ENCODE results near the gene HNRNPUL1. TPM values are rescaled to one million over a fixed set of nuclear protein-coding genes. Genes with fewer than 3 reads are reported as not detected.

HNRNPUL1 gene
- total and polyA plus RNA-seq, 9 donors = 73.0 to 182 (median 160) TPM

DNA sequence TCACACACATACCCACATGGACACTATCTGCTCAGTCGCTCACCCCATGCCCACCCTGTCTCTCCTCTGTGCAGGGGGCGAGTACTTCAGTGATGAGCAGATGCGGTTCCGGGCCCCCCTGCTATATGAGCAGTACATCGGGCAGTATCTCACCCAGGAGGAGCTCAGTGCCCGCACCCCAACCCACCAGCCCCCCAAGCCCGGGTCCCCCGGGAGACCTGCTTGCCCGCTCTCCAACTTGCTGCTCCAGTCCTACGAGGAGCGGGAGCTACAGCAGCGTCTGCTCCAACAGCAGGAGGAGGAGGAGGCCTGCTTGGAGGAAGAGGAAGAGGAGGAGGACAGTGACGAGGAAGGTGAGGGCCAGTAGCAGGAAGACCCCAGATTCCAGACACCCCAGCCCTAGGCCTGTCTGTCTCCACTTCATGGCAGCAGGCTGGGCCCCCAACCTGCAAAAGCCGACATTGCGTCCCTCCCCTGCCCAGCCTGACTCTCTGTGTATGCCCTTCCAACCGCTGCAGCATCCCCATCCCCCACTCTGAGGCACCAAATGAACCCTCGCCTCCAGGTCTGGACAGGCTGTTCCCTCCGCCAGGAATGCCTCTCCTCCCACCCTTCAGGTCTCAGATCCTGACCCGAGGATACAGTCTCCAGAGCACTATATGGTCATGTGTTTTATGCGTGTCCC is 55.5 kb downstream of the HNRNPUL1 start:
- WGBS (ENCODE audit: insufficient coverage) = 83% methylated on average over 9 of the region's 20 CpGs
- Histone ChIP-seq H3K4me3 (ENCODE audit: low read length) (no peak overlapping the region), H3K27me3 (ENCODE audit: control insufficient read depth, insufficient read depth, low read length) (no peaks in the 10 kb centered on the region), H3K4me1 (ENCODE audit: control insufficient read depth, insufficient read depth, low read length) (peaks cover 27% of the 10 kb centered on the region), H3K36me3 (ENCODE audit: control insufficient read depth, insufficient read depth, low read length) (peaks cover 85% of the 10 kb centered on the region), H3K27ac (ENCODE audit: low read length) (no peak overlapping the region), H3K9me3 (replicated peaks; ENCODE audit: control insufficient read depth, low read depth, low read length) (no peaks in the 10 kb centered on the region)
- no peak for DNase-seq

DNA sequence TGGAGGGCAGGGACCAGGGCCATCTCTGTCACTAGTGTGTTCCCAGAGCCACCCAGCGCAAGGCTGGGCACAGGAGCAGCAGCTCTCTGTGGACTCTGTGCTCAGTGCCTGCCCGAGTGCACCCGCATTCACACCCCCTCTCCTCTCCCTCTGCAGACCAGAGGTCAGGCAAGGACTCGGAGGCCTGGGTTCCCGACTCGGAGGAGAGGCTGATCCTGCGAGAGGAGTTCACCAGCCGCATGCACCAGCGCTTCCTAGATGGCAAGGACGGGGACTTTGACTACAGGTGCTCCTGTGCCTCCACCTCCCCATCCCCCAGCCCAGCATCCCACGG is 56.0 kb downstream of the HNRNPUL1 start:
- WGBS (ENCODE audit: insufficient coverage) = 87% methylated on average over 9 of the region's 11 CpGs
- Histone ChIP-seq H3K4me1 (ENCODE audit: control insufficient read depth, insufficient read depth, low read length) (peaks cover 32% of the 10 kb centered on the region), H3K4me3 (ENCODE audit: low read length) (no peak overlapping the region), H3K9me3 (replicated peaks; ENCODE audit: control insufficient read depth, low read depth, low read length) (no peaks in the 10 kb centered on the region), H3K27me3 (ENCODE audit: control insufficient read depth, insufficient read depth, low read length) (no peaks in the 10 kb centered on the region), H3K36me3 (ENCODE audit: control insufficient read depth, insufficient read depth, low read length) (peaks cover 83% of the 10 kb centered on the region), H3K27ac (ENCODE audit: low read length) (no peak overlapping the region)
- DNase-seq = no peak

GRCh38 chr19:41320568-41320967 is 56.4 kb downstream of the HNRNPUL1 start:
- Histone ChIP-seq H3K36me3 (ENCODE audit: control insufficient read depth, insufficient read depth, low read length) (peaks cover 79% of the 10 kb centered on the region), H3K27ac (ENCODE audit: low read length) (no peak overlapping the region), H3K27me3 (ENCODE audit: control insufficient read depth, insufficient read depth, low read length) (no peaks in the 10 kb centered on the region), H3K4me1 (ENCODE audit: control insufficient read depth, insufficient read depth, low read length) (peaks cover 36% of the 10 kb centered on the region), H3K4me3 (ENCODE audit: low read length) (no peak overlapping the region), H3K9me3 (replicated peaks; ENCODE audit: control insufficient read depth, low read depth, low read length) (no peaks in the 10 kb centered on the region)
- no peak for DNase-seq
- 100% methylated on average over 1 of the region's 4 CpGs for WGBS (ENCODE audit: insufficient coverage)

- H3K4me3 ChIP-seq (ENCODE audit: low read length) = no peak overlapping the region
- H3K4me1 ChIP-seq (ENCODE audit: control insufficient read depth, insufficient read depth, low read length) = peaks cover 42% of the 10 kb centered on the region
- H3K9me3 ChIP-seq (replicated peaks; ENCODE audit: control insufficient read depth, low read depth, low read length) = no peaks in the 10 kb centered on the region
- DNase-seq = no peak
- H3K27ac ChIP-seq (ENCODE audit: low read length) = no peak overlapping the region
- 57% methylated on average over 7 of the region's 7 CpGs for WGBS (ENCODE audit: insufficient coverage)
- peaks cover 72% of the 10 kb centered on the region for H3K36me3 ChIP-seq (ENCODE audit: control insufficient read depth, insufficient read depth, low read length)
- peaks cover under 1% of the 10 kb centered on the region for H3K27me3 ChIP-seq (ENCODE audit: control insufficient read depth, insufficient read depth, low read length)
These were observed 57.0 kb downstream of the HNRNPUL1 start for GRCh38 chr19:41321204-41321599.

GRCh38 chr19:41321600-41322270 is 57.6 kb downstream of the HNRNPUL1 start:
- H3K4me1 ChIP-seq (ENCODE audit: control insufficient read depth, insufficient read depth, low read length) = peaks cover 47% of the 10 kb centered on the region
- H3K27ac ChIP-seq (ENCODE audit: low read length) = no peak overlapping the region
- DNase-seq = peak; percentile 53
- no peaks in the 10 kb centered on the region for H3K9me3 ChIP-seq (replicated peaks; ENCODE audit: control insufficient read depth, low read depth, low read length)
- peaks cover 67% of the 10 kb centered on the region for H3K36me3 ChIP-seq (ENCODE audit: control insufficient read depth, insufficient read depth, low read length)
- peaks cover 3% of the 10 kb centered on the region for H3K27me3 ChIP-seq (ENCODE audit: control insufficient read depth, insufficient read depth, low read length)
- 44% methylated on average over 9 of the region's 10 CpGs for WGBS (ENCODE audit: insufficient coverage)
- no peak overlapping the region for H3K4me3 ChIP-seq (ENCODE audit: low read length)

GRCh38 chr19:41322451-41322850 is 58.3 kb downstream of the HNRNPUL1 start:
- no peak overlapping the region for H3K4me3 ChIP-seq (ENCODE audit: low read length)
- peaks cover 54% of the 10 kb centered on the region for H3K4me1 ChIP-seq (ENCODE audit: control insufficient read depth, insufficient read depth, low read length)
- WGBS (ENCODE audit: insufficient coverage) = 72% methylated on average over 3 of the region's 11 CpGs
- no peaks in the 10 kb centered on the region for H3K9me3 ChIP-seq (replicated peaks; ENCODE audit: control insufficient read depth, low read depth, low read length)
- no peak for DNase-seq
- peaks cover 60% of the 10 kb centered on the region for H3K36me3 ChIP-seq (ENCODE audit: control insufficient read depth, insufficient read depth, low read length)
- H3K27me3 ChIP-seq (ENCODE audit: control insufficient read depth, insufficient read depth, low read length) = peaks cover 7% of the 10 kb centered on the region
- no peak overlapping the region for H3K27ac ChIP-seq (ENCODE audit: low read length)

DNA sequence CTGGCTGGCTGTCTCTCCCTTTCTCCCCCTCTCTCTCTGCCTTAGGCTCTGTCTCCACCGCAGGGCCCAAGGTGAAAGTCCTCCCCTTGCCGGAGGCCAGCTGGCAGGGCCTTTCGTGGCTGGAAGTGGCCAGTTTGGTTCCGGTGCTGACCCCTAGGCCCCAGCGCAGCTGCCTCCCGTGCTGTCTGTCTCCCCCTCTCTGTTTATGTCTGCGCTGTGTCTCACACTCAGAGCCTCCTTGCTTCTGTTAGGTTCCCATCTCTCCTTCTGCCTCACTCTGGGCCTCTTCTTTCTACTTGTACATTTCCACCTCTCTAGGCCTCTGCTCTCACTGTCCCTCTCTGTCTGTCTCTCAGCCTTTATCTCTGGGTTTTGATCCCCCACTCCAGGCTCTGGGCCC is 58.9 kb downstream of the HNRNPUL1 start:
- DNase-seq = no peak
- H3K27ac ChIP-seq (ENCODE audit: low read length) = peak overlapping the region; percentile 20
- H3K9me3 ChIP-seq (replicated peaks; ENCODE audit: control insufficient read depth, low read depth, low read length) = no peaks in the 10 kb centered on the region
- peaks cover 59% of the 10 kb centered on the region for H3K36me3 ChIP-seq (ENCODE audit: control insufficient read depth, insufficient read depth, low read length)
- H3K4me1 ChIP-seq (ENCODE audit: control insufficient read depth, insufficient read depth, low read length) = peaks cover 60% of the 10 kb centered on the region
- 51% methylated on average over 7 of the region's 7 CpGs for WGBS (ENCODE audit: insufficient coverage)
- peaks cover 8% of the 10 kb centered on the region for H3K27me3 ChIP-seq (ENCODE audit: control insufficient read depth, insufficient read depth, low read length)
- H3K4me3 ChIP-seq (ENCODE audit: low read length) = no peak overlapping the region

DNA sequence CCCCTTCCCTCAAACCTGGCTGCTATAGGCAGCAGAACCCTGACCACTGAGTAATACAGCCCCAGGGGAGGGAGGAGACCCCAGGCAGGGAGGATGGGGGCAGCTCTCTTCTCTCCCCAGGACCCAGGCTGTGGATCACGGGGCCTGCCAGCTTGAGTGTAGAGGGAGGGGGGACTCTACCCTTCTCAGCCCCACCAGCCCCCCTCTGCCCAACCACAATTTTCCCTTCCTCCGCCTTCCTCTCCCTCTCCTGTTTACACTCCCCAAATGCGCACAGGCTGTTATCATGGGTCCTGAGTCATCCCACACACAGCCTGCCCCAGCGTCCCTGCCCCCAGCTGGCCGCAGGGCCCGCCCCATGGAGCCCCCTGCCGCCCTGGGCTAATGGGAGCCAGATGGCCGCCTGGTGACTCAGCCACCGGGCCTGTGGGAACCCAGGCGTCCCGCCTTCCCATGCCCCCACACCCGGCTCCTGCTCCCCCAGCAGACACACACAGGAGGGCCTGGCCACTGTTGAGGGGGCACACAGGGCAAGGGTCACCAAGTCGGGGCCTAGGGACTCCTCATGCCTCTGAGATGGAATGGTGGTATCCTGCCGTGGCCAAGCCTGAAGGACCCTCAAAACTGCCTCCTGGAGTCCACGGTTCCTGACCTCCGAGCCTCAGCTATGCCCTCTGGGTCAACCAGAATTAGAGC is 59.4 kb downstream of the HNRNPUL1 start:
- H3K4me1 ChIP-seq (ENCODE audit: control insufficient read depth, insufficient read depth, low read length) = peaks cover 66% of the 10 kb centered on the region
- 33% methylated on average over 7 of the region's 16 CpGs for WGBS (ENCODE audit: insufficient coverage)
- peak overlapping the region; percentile 20 for H3K27ac ChIP-seq (ENCODE audit: low read length)
- peaks cover 8% of the 10 kb centered on the region for H3K27me3 ChIP-seq (ENCODE audit: control insufficient read depth, insufficient read depth, low read length)
- H3K36me3 ChIP-seq (ENCODE audit: control insufficient read depth, insufficient read depth, low read length) = peaks cover 55% of the 10 kb centered on the region
- DNase-seq = peak; percentile 43
- no peaks in the 10 kb centered on the region for H3K9me3 ChIP-seq (replicated peaks; ENCODE audit: control insufficient read depth, low read depth, low read length)
- H3K4me3 ChIP-seq (ENCODE audit: low read length) = no peak overlapping the region

- peaks cover 73% of the 10 kb centered on the region for H3K4me1 ChIP-seq (ENCODE audit: control insufficient read depth, insufficient read depth, low read length)
- peaks cover 8% of the 10 kb centered on the region for H3K27me3 ChIP-seq (ENCODE audit: control insufficient read depth, insufficient read depth, low read length)
- H3K9me3 ChIP-seq (replicated peaks; ENCODE audit: control insufficient read depth, low read depth, low read length) = no peaks in the 10 kb centered on the region
- DNase-seq = no peak
- 48% methylated on average over 4 of the region's 7 CpGs for WGBS (ENCODE audit: insufficient coverage)
- no peak overlapping the region for H3K4me3 ChIP-seq (ENCODE audit: low read length)
- peak overlapping the region; percentile 59 for H3K27ac ChIP-seq (ENCODE audit: low read length)
- H3K36me3 ChIP-seq (ENCODE audit: control insufficient read depth, insufficient read depth, low read length) = peaks cover 48% of the 10 kb centered on the region
These were observed 60.1 kb downstream of the HNRNPUL1 start for GRCh38 chr19:41324231-41324702.

DNA sequence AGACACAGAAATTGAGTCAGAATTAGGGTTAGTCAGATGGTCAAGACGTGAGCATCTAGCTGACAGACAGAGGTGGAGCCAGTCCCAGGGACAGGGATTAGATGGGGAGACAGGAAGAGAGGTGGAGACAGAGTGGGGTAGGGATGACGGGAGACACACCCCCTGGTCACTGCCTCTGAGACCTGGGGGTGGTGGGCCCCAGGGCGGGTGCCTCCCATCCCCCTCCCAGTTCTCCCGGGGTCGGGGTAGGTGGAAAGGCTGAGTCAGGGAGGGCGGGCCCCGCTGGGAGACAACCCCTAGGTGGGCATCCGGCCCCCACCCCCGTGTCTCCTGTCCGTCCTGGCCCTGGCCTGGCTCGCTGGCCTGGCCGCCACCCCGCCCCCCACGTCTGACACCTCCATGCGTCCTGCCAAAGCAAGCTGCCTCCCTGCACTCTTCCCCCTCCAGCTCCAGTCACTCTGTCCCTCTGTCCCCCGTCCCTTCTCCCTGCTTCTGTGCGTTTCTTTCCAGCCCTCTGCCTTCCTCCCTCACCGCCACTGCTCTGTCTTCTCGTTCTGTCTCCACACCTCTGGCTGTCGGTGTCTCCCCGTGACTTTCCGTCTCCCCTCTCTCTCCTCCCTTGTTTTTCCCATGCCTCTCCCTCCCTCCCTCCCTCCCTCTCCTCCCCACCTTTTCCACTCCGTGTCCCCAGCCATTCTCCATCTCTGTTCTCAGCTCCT is 60.9 kb downstream of the HNRNPUL1 start:
- H3K4me3 ChIP-seq (ENCODE audit: low read length) = peak overlapping the region; percentile 24
- H3K27me3 ChIP-seq (ENCODE audit: control insufficient read depth, insufficient read depth, low read length) = peaks cover 8% of the 10 kb centered on the region
- H3K27ac ChIP-seq (ENCODE audit: low read length) = peak overlapping the region; percentile 74
- no peaks in the 10 kb centered on the region for H3K9me3 ChIP-seq (replicated peaks; ENCODE audit: control insufficient read depth, low read depth, low read length)
- peaks cover 40% of the 10 kb centered on the region for H3K36me3 ChIP-seq (ENCODE audit: control insufficient read depth, insufficient read depth, low read length)
- peaks cover 74% of the 10 kb centered on the region for H3K4me1 ChIP-seq (ENCODE audit: control insufficient read depth, insufficient read depth, low read length)
- WGBS (ENCODE audit: insufficient coverage) = 3% methylated on average over 17 of the region's 23 CpGs
- peak; percentile 62 for DNase-seq
